Gastroesophageal sphincter (tissue), 3 donors: ENCODE results near the gene HYAL4.
A peak's percentile ranks its signal among the peaks of the same experiment; 100 is the strongest.

Experiments
- POLR2A ChIP-seq, 2 donors: fragments of 450-650 bp; IDR thresholded peaks; one replicate each; pipeline ENCODE4 v1.6.1; 2017; ENCODE audit warnings: antibody characterized with exemption in 2 of 2, mild to moderate bottlenecking in 2 of 2, moderate library complexity in 1 of 2
- TF ChIP-seq, protein P1 (sequence below), 4 experiments: fragments of 200-600 bp in 2 of 4; fragments of 450-650 bp in 2 of 4; sonication (generic) in 1 of 4; IDR thresholded peaks; one replicate each; pipeline ENCODE4 v1.5.1; 2017 to 2019; ENCODE audit warnings: antibody characterized with exemption in 4 of 4, mild to moderate bottlenecking in 2 of 4, moderate library complexity in 2 of 4

DNA sequence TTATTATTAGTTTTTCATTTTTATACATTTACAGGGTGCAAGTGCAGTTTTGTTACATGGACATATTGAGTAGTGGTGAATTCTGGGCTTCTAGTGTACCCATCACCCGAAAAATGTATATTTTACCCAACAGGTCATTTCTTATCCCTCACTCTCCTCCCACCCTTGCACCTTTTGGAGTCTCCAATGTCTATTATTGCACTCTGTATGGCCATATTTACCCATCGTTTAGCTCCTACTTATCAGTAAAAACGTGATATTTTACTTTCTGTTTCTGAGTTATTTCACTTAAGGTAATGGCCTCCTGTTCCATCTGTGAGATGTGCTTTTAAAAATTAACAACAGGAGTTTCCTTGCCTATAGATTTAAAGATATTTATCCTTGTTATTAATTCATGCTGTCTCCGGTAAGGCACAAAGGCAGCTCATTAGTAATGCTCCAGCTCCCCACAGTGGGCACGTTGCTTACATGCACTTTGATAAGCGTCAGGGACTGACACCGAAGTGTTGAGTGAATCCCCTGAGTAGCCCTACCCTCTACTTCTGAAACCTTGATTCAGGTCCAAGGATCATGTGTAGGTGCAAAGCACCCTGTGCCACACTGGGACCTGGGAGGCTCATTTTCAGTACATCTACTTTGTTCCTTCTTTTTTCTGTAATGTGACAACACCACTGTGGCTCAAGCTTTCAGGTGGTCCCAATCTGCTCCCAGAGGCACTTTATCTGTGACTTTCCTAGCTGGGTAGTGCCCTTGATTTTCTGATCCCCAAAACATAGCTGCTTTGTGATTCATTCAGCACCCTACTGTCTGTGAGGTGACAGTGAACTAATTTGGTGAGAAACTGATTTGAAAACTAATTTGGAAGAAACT lies 27.3 kb downstream of the HYAL4 start:
- no peak for TF ChIP-seq POLR2A (IDR thresholded peaks at IDR 0.05)
- TF ChIP-seq, protein P1, sequence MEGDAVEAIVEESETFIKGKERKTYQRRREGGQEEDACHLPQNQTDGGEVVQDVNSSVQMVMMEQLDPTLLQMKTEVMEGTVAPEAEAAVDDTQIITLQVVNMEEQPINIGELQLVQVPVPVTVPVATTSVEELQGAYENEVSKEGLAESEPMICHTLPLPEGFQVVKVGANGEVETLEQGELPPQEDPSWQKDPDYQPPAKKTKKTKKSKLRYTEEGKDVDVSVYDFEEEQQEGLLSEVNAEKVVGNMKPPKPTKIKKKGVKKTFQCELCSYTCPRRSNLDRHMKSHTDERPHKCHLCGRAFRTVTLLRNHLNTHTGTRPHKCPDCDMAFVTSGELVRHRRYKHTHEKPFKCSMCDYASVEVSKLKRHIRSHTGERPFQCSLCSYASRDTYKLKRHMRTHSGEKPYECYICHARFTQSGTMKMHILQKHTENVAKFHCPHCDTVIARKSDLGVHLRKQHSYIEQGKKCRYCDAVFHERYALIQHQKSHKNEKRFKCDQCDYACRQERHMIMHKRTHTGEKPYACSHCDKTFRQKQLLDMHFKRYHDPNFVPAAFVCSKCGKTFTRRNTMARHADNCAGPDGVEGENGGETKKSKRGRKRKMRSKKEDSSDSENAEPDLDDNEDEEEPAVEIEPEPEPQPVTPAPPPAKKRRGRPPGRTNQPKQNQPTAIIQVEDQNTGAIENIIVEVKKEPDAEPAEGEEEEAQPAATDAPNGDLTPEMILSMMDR (IDR thresholded peaks at IDR 0.05): peak in 1 of 4 experiments; percentile 40
